Small intestine (tissue), 7 donors: ENCODE results near the gene MRTO4. TPM values are rescaled to one million over a fixed set of nuclear protein-coding genes. Genes with fewer than 3 reads are reported as not detected.
"Not testable (repeated sequence)": the region's sequence is repeated elsewhere in the genome, so short reads cannot be mapped to it uniquely, and the experiment has no call there.

Experiments
- DNase-seq, 2 donors: peaks; one replicate each; pipeline versions ENCODE4 v3.0.0 to v3.0.0-alpha.2; 2013
- FAIRE-seq: peaks from 2 replicates; lab custom pipeline; 2012; peaks lifted over from hg19 to GRCh38; lab: Jason Lieb, UNC
- H3K27ac ChIP-seq, 3 donors: one replicate each; pipeline ENCODE4 v1.5.1; 2013; ENCODE audit warnings: low read length in 2 of 3, mild to moderate bottlenecking in 2 of 3, control low read depth in 1 of 3, inconsistent platforms in 1 of 3, low read depth in 1 of 3, moderate library complexity in 1 of 3
- H3K27me3 ChIP-seq, 3 donors: one replicate each; pipeline ENCODE4 v1.6.1; 2013; ENCODE audit warnings: low read length in 3 of 3, inconsistent platforms in 1 of 3; ENCODE audit not compliant: control insufficient read depth in 3 of 3, insufficient read depth in 3 of 3
- H3K36me3 ChIP-seq, 3 donors: one replicate each; pipeline ENCODE4 v1.6.1; 2013; ENCODE audit warnings: low read length in 3 of 3, inconsistent platforms in 1 of 3, low read depth in 1 of 3, mild to moderate bottlenecking in 1 of 3, moderate library complexity in 1 of 3; ENCODE audit not compliant: control insufficient read depth in 3 of 3, insufficient read depth in 2 of 3
- H3K4me1 ChIP-seq, 3 donors: one replicate each; pipeline ENCODE4 v1.6.1; 2013; ENCODE audit warnings: low read length in 2 of 3, inconsistent platforms in 1 of 3, low read depth in 1 of 3, mild to moderate bottlenecking in 1 of 3, moderate library complexity in 1 of 3; ENCODE audit not compliant: control insufficient read depth in 3 of 3, insufficient read depth in 2 of 3
- H3K4me3 ChIP-seq, 3 donors: one replicate each; pipeline ENCODE4 v1.5.1; 2013; ENCODE audit warnings: low read length in 3 of 3, control low read depth in 1 of 3, inconsistent platforms in 1 of 3, low read depth in 1 of 3, mild to moderate bottlenecking in 1 of 3, moderate library complexity in 1 of 3
- H3K9me3 ChIP-seq, 2 donors: one replicate each; pipeline ENCODE4 v1.6.1; 2013; ENCODE audit warnings: low read depth in 1 of 2, low read length in 1 of 2; ENCODE audit not compliant: control insufficient read depth in 2 of 2, insufficient read depth in 1 of 2
- WGBS, 3 donors: extraction: QIAGEN DNeasy Blood & Tissue Kit; methylation state at CpG; one replicate each; pipeline ENCODE4 v1.1.7; 2013; 5-methylcytosine and 5-hydroxymethylcytosine counted together
- polyA plus RNA-seq, 4 donors: library from polyadenylated mRNA; stranded (reverse) in 3 of 4; unstranded in 1 of 4; fragments of 200-250 nt in 3 of 4; fragments of 120-200 nt in 1 of 4; gene quantifications; one replicate each; pipeline versions ENCODE4 v1.2.1 to v1.2.3, GENCODE V29; 2013
- donor health status: healthy with polysubstance abuse.
- donor health status: control.
- donor health status: control.
- donor health status: Bipolar disorder and iron deficiency.
- donor health status: healthy.

The MRTO4 gene
- polyA plus RNA-seq, 4 donors = 7.6 to 40.3 (median 17.5) TPM

DNA sequence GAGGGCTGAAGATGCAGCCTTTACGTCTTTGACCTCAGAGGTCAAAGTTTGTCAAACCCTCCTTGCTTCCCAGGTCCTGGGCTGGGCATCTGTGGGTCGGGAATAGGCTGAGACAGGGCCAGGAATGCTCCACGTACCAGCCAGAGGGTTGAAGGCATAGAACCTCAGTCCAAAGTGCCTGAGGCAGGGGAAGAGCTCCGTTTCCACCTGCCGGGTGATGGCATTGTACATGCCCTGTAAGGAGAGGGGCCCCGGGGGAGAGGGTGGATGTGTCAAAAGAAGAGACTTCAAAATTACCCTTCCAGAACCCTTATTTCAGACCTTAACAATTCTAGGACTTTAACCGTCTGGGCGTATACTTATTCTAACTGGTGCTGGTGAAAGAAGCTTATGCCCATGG is 33.3 kb downstream of the MRTO4 start:
- no peak for FAIRE-seq
- H3K27ac ChIP-seq = peak overlapping the region in 1 of 3 donors; percentile 69
- 70 to 80% (median 72%) methylated on average over 8 of the region's 8 CpGs for WGBS, 3 donors

DNA sequence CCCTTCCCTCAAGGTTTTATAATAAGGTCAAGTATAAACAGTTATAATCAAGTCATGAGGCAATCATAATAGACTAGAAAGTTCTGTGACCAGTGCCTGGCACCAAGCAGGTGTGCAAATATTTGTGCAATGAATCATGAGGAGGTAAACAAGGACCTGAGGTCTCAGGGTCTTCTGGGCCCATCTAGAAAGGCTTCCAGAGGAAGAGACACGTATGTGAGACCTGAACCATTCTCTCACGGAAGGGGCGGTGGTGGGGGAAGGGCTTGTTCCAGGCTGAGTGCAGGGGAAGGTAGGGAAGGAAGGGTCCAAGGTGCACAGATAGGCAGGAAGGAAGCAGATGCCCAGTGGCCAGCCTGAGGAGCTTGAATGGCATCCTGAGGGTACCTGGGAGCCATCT is 33.8 kb downstream of the MRTO4 start:
- Histone ChIP-seq H3K4me1 (peaks cover 0 to 24% (median 0%) of the 10 kb centered on the region in 3 donors), H3K4me3 (peak overlapping the region in 1 of 3 donors; percentile 96), H3K36me3 (peaks cover 3 to 28% (median 21%) of the 10 kb centered on the region in 3 donors), H3K27ac (peak overlapping the region in 2 of 3 donors; percentile 93 to 94)
- not testable (repeated sequence) for H3K9me3 ChIP-seq, DNase-seq, FAIRE-seq, H3K27me3 ChIP-seq
- 31 to 73% (median 59%) methylated on average over 3 of the region's 3 CpGs for WGBS, 3 donors

More for the DNA sequence above, 33.3 kb downstream of the MRTO4 start:
- DNase-seq = peak in 1 of 2 donors; percentile 16
- Histone ChIP-seq H3K27me3 (no peaks in the 10 kb centered on the region), H3K4me3 (no peak overlapping the region), H3K36me3 (peaks cover 3 to 28% (median 21%) of the 10 kb centered on the region in 3 donors), H3K4me1 (peaks cover 0 to 24% (median 0%) of the 10 kb centered on the region in 3 donors), H3K9me3 (no peaks in the 10 kb centered on the region)

DNA sequence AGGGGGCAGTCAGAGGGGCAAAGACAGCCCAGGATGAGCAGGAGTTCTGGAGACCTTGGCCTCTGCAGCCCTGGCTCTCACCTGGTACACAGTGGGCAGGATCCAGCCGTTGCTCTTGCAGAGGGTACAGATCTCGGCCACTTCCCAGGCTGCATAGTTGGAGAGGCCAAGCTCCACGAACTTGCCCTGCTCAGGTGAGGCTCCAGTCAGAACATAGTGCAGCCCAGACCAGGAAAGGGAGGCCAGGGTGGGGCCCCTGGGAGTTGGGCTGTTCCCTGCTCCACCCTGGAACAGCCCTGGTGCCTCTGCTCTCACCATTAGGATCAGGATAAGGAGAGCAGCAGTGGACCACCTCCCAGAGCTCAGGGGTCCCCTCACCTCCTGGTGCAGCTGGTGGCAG is 34.2 kb downstream of the MRTO4 start:
- Histone ChIP-seq H3K27ac (peak overlapping the region in 2 of 3 donors; percentile 93 to 94), H3K36me3 (peaks cover 3 to 28% (median 21%) of the 10 kb centered on the region in 3 donors), H3K4me1 (peaks cover 0 to 24% (median 0%) of the 10 kb centered on the region in 3 donors), H3K4me3 (peak overlapping the region in 1 of 3 donors; percentile 96)
- 0 to 60% (median 41%) methylated on average over 1 to 3 of the region's 3 CpGs for WGBS, 3 donors
- not testable (repeated sequence) for H3K27me3 ChIP-seq, FAIRE-seq, H3K9me3 ChIP-seq
- DNase-seq = peak in 1 of 2 donors; percentile 56

DNA sequence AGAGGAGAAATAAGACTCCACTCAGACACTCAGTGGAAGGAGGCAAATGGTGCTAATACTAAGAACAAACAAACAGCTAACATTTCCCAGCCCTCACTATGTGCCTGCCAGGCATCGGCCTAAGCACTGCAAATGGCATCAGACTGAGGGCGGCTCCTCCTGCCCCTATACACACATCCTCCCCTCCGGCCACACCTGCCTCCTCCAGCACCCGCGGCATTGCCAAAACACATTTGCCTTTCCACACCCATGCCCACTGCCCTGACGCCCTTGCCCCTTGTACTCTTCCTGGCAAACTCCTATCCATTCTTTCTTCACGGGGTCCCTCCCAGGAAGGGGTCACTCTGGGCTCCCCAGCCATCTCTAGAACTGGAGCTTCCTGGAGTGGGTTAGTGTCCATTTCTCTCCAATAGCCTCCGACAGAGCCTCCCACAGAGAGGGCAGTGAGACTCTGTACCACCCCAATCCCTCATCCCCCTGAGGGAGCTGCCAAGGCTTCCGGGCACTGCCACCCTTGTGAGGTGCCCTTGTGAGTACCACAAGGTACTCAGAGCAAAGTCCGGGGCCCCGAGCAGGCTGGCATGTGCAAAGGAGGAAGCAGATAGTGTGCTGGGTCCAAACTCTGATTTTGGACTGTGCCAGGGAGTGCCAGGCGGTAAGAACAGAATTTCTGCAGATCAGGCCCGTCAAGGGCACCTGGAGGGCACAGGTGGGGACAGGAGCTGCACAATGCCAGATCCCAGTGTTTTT is 36.0 kb downstream of the MRTO4 start:
- Histone ChIP-seq H3K36me3 (peaks cover 3 to 25% (median 16%) of the 10 kb centered on the region in 3 donors), H3K27me3 (no peaks in the 10 kb centered on the region), H3K27ac (peak overlapping the region in 2 of 3 donors; percentile 93 to 94), H3K4me1 (peaks cover 0 to 24% (median 0%) of the 10 kb centered on the region in 3 donors), H3K4me3 (peak overlapping the region in 1 of 3 donors; percentile 96), H3K9me3 (peaks cover 0 to 7% of the 10 kb centered on the region in 2 donors)
- no peak for FAIRE-seq
- peak in 1 of 2 donors; percentile 96 for DNase-seq
- 23 to 69% (median 43%) methylated on average over 13 of the region's 13 CpGs for WGBS, 3 donors

DNA sequence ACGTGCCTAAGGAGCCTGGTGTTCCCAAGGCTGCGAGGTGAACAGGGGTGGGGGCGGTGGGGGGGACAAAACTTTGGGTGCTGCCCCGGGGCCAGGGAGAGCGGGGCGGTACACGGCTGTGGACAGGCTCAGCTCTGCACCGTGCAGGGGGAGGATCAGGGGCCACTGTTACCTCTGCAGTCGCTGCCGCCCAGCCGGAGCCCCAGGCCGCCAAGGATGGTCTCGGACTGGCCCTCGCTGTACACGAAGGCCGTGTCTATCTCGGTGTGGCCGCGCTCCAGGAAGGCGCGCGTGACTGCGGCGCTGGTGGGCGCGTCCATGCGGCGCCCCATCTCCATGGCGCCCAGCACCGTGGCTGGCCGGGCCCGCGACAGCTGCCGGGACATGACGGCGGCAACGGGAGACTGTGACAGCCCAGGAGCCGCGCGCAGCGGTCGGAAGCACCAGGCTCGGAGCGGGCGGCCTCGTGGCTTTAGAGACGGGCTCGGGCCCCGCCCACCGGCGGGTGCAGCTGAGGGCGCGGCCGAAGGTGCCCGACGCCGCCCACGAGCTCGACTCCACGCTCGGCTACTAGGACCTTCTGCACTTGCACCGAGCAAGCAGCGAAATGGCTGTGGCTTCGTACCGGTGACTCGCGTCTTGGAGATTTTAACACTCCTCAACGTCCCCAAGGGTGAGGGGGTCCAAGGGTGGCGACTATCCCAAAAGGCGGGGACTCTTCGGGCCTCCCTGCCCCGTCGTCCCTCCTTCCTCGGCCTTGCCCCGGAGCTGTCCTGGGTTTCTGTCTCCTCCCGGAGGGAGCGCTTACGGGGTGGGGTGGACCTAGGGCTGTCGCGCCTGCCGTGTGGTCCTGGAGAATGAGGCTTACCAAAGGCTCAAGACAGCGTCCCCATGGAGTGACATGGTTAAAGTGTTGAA is 37.0 kb downstream of the MRTO4 start, which contains the start of gene AKR7A3:
AKR7A3 (minus strand) TSS at position 447 of the 918 bp plus-strand sequence; CDS start at position 386, 61 bp downstream.
- peak within 1 kb of the TSS in 2 of 3 donors; percentile 93 to 94 for H3K27ac ChIP-seq

DNA sequence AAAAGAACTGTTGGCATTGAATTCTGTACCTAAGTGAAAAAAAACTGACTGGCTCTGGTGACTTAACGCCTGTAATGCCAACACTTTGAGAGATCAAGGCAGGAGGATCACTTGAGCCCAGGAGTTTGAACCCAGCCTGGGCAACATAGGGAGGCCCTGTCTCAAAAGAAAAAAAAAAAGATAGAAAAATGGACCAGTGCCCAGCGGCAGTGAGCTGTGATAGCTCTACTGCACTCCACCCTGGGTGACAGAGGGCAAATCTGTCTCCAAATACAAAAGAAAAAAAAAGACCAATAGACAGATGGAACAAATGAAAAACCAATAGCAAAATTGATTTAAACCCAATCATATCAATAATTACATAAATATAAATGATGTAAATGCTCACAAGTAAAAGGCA is 37.6 kb downstream of the MRTO4 start:
- FAIRE-seq = no peak
- WGBS, 3 donors = 16 to 48% (median 31%) methylated on average over 2 of the region's 2 CpGs
- peaks cover 3 to 16% (median 10%) of the 10 kb centered on the region in 3 donors for H3K36me3 ChIP-seq
- peak in 1 of 2 donors; percentile 77 for DNase-seq
- peak overlapping the region in 2 of 3 donors; percentile 56 to 88 for H3K27ac ChIP-seq
- H3K27me3 ChIP-seq = no peaks in the 10 kb centered on the region
- H3K4me3 ChIP-seq = peak overlapping the region; percentile 36 to 96 (median 47)
- peaks cover 0 to 20% of the 10 kb centered on the region in 2 donors for H3K9me3 ChIP-seq
- peaks cover 0 to 24% (median 0%) of the 10 kb centered on the region in 3 donors for H3K4me1 ChIP-seq

More for the DNA sequence above, 37.0 kb downstream of the MRTO4 start, which contains the start of gene AKR7A3:
- WGBS, 3 donors = 1 to 15% (median 12%) methylated on average over 49 to 75 of the region's 82 CpGs
- H3K27me3 ChIP-seq, FAIRE-seq: not testable (repeated sequence)
- peak within 1 kb of the TSS; percentile 36 to 96 (median 47) for H3K4me3 ChIP-seq
- H3K4me1 ChIP-seq = peaks cover 0 to 24% (median 0%) of the 10 kb centered on the region in 3 donors
- peaks cover 0 to 13% of the 10 kb centered on the region in 2 donors for H3K9me3 ChIP-seq
- peak; percentile 85 to 90 for DNase-seq
- peaks cover 3 to 22% (median 16%) of the 10 kb centered on the region in 3 donors for H3K36me3 ChIP-seq

DNA sequence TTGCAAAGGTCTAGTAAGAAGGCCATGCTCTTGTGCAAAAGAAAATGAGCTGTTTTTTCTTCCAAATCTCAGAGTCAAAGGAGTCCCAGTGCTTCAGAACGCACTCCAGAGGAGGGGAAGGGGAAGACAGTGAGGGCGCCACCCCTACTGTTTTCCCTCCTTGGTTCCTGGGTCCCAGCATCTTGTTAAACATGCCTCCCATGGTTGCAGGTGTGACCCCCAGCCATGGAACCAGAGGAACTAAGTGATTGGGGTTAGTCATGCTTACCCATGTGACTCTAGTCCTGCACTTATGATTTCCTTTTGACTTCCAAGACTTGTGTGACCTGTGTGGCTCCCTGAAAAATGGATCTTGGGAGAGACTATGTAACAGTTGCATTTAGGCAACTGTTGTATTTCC is 43.0 kb downstream of the MRTO4 start:
- WGBS, 3 donors = 76 to 100% (median 79%) methylated on average over 2 of the region's 2 CpGs
- FAIRE-seq = no peak
- H3K9me3 ChIP-seq = peaks cover 0 to 40% of the 10 kb centered on the region in 2 donors
- no peak overlapping the region for H3K27ac ChIP-seq
- DNase-seq = no peak
- no peaks in the 10 kb centered on the region for H3K4me1 ChIP-seq
- H3K36me3 ChIP-seq = peaks cover 0 to 6% (median 0%) of the 10 kb centered on the region in 3 donors
- no peak overlapping the region for H3K4me3 ChIP-seq
- H3K27me3 ChIP-seq = no peaks in the 10 kb centered on the region
